ENCODE results near the gene CCDC85C. TPM values are rescaled to one million over a fixed set of nuclear protein-coding genes. Genes with fewer than 3 reads are reported as not detected.
A peak's percentile ranks its signal among the peaks of the same experiment; 100 is the strongest.

The CCDC85C gene
- total and polyA plus RNA-seq, 2 of the 8 experiments (the other 6 are each of a cell fraction or from before 2014, with no cell fraction given): 16.8 to 35.8 TPM

- no peak for FAIRE-seq
- H2BK120ac ChIP-seq (replicated peaks; ENCODE audit: low read depth, low read length): no peak overlapping the region
- H3K14ac ChIP-seq (ENCODE audit: insufficient read length): no peak overlapping the region
- peaks cover 0 to 66% of the 10 kb centered on the region in 2 experiments; a peak in 3 of 4 replicates for H3K79me2 ChIP-seq (ENCODE audit: control insufficient read depth in 1 of 2, insufficient read depth in 2 of 2, low read length in 2 of 2)
- H3K9ac ChIP-seq (replicated peaks in 1 of 4; ENCODE audit: extremely low read depth in 1 of 4, low read depth in 3 of 4, low read length in 3 of 4): no peak overlapping the region
- no peaks in the 10 kb centered on the region for H3K27me3 ChIP-seq (replicated peaks in 1 of 4; ENCODE audit: control insufficient read depth in 3 of 4, extremely low read depth in 1 of 4, insufficient read depth in 3 of 4, low read length in 3 of 4)
- 0 out of 2 replicates have a peak, but pooled peaks cover 2% of the 10 kb centered on the region for H3K23me2 ChIP-seq (ENCODE audit: low read depth, low read length)
- H2BK15ac ChIP-seq (ENCODE audit: low read length): no peak overlapping the region
- H3K23ac ChIP-seq (ENCODE audit: insufficient read length): no peak overlapping the region
- no peak overlapping the region for H3K4me2 ChIP-seq (ENCODE audit: insufficient read depth in 1 of 2, low read depth in 2 of 2, low read length in 2 of 2)
- ChIA-PET CTCF (ENCODE audit: partially characterized antibody) (interaction anchor here (1.0 to 2.7 kb wide), 9 partner anchors 8 to 62 kb away, joined by 3 to 18 read pairs (median 4); no protein-coding TSS in a partner anchor), POLR2A (ENCODE audit: partially characterized antibody) (interaction anchor here (1.4 kb wide), 1 partner anchor 38 kb away, joined by 4 read pairs; no protein-coding TSS in a partner anchor)
- H3K27ac ChIP-seq (ENCODE audit: low read depth, low read length): no peak overlapping the region
- peak overlapping the region; percentile 50; the same call in 1 of the 2 replicates for H2BK12ac ChIP-seq (ENCODE audit: low read depth, low read length)
- no peak overlapping the region for H2AFZ ChIP-seq (ENCODE audit: low read length)
- peak overlapping the region; percentile 54 for H4K91ac ChIP-seq (replicated peaks; ENCODE audit: insufficient read length, low read length)
- WGBS, 2 experiments (ENCODE audit: extremely low coverage in 1 of 2, insufficient coverage in 1 of 2, insufficient read length in 1 of 2, insufficient replicate concordance in 2 of 2, low coverage in 1 of 2, low lambda C conversion rate in 2 of 2, missing lambda C conversion rate in 1 of 2): 89% methylated on average over 20 of the region's 20 CpGs; no CpG with 5 or more reads in 1 of the 2 experiments
- H4K8ac ChIP-seq (ENCODE audit: extremely low read depth, insufficient read depth, low read length): no peak overlapping the region
- no peaks in the 10 kb centered on the region for H3K9me3 ChIP-seq (ENCODE audit: insufficient read depth in 2 of 2, low read depth in 1 of 2, low read length in 1 of 2)
- H3K56ac ChIP-seq (replicated peaks; ENCODE audit: insufficient read length, low read depth, low read length): no peak overlapping the region
- peaks cover 10 to 39% of the 10 kb centered on the region in 2 experiments for H4K20me1 ChIP-seq (replicated peaks in 1 of 2; ENCODE audit: control insufficient read depth in 1 of 2, insufficient read depth in 2 of 2, low read length in 2 of 2)
- TF ChIP-seq SIX5 (IDR thresholded peaks at IDR 0.05; ENCODE audit: low read depth, low read length) (no peak), CTCF (IDR thresholded peaks at IDR 0.05; ENCODE audit: control extremely low read depth in 1 of 3, insufficient read depth in 1 of 3, low read depth in 1 of 3, low read length in 3 of 3) (0 out of 4 replicates have a peak, but pooled peaks of 1 of the 3 experiments have one; percentile 11), RAD21 (IDR thresholded peaks at IDR 0.05 in 1 of 2, conservative IDR thresholded peaks at IDR 0.05 in 1 of 2; ENCODE audit: low read depth in 2 of 2, low read length in 2 of 2) (peak; percentile 22 to 52; a peak in 3 of 4 replicates)
- no peak overlapping the region for H3K4me3 ChIP-seq (ENCODE audit: extremely low read depth in 1 of 4, insufficient read depth in 2 of 4, low read depth in 3 of 4, low read length in 4 of 4)
- H2BK20ac ChIP-seq (ENCODE audit: low read length): peak overlapping the region; percentile 13; the same call in 1 of the 2 replicates
- no peak overlapping the region for H4K5ac ChIP-seq (ENCODE audit: insufficient read length, low read depth, low read length)
- no peak for DNase-seq (ENCODE audit: low read depth in 1 of 2, low spot score in 2 of 2)
- H3K79me1 ChIP-seq (ENCODE audit: low read depth, low read length): peaks cover 28% of the 10 kb centered on the region
- H3K18ac ChIP-seq (ENCODE audit: extremely low read depth, low read length): no peak overlapping the region
- no peak overlapping the region for H3K4ac ChIP-seq (replicated peaks; ENCODE audit: insufficient read length, low read depth, low read length)
- H3K36me3 ChIP-seq (ENCODE audit: control insufficient read depth in 2 of 4, insufficient read depth in 4 of 4, low read length in 3 of 4): no peaks in the 10 kb centered on the region
- H2AK5ac ChIP-seq (ENCODE audit: low read depth, low read length): 0 out of 2 replicates have a peak overlapping the region, but pooled peaks have one; percentile 53
- H2BK5ac ChIP-seq (ENCODE audit: low read depth, low read length): 0 out of 2 replicates have a peak overlapping the region, but pooled peaks have one; percentile 35
- peaks cover 20 to 72% (median 53%) of the 10 kb centered on the region in 4 experiments for H3K4me1 ChIP-seq (replicated peaks in 1 of 4; ENCODE audit: control insufficient read depth in 3 of 4, insufficient read depth in 4 of 4, low read length in 3 of 4)
These were observed 37.3 kb downstream of the CCDC85C start for GRCh38 chr14:99566390-99567354.

Data from H1 (cell line).